ENCODE data around the gene RALGPS1. TPM values are rescaled to one million over a fixed set of nuclear protein-coding genes. Genes with fewer than 3 reads are reported as not detected.

RALGPS1 gene
- total RNA-seq, 2 experiments from 2014 or later, result 1.5 to 1.7 TPM

DNA sequence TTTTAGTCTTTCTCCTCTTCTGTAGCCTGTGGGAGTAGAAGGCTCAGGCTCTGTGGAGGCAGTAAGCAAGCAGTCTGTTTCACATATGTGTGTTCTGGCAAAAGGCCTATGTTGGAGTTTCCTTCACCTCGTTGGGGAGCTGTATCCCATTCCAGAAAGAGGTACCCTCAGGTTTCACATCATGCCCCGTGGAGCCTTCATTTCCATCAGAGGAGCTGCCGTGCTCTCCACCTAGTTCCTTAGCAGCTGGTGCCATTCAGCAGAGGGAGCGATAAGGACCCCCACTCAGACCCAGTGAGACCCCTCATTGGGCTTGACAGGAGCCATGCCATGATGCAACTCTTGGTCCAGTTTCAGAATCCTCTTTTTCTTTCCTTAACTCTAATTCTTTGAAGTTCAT lies 258.5 kb downstream of the RALGPS1 start:
- POLR2A ChIA-PET, result no interaction called here
- CTCF ChIA-PET, result no interaction called here

DNA sequence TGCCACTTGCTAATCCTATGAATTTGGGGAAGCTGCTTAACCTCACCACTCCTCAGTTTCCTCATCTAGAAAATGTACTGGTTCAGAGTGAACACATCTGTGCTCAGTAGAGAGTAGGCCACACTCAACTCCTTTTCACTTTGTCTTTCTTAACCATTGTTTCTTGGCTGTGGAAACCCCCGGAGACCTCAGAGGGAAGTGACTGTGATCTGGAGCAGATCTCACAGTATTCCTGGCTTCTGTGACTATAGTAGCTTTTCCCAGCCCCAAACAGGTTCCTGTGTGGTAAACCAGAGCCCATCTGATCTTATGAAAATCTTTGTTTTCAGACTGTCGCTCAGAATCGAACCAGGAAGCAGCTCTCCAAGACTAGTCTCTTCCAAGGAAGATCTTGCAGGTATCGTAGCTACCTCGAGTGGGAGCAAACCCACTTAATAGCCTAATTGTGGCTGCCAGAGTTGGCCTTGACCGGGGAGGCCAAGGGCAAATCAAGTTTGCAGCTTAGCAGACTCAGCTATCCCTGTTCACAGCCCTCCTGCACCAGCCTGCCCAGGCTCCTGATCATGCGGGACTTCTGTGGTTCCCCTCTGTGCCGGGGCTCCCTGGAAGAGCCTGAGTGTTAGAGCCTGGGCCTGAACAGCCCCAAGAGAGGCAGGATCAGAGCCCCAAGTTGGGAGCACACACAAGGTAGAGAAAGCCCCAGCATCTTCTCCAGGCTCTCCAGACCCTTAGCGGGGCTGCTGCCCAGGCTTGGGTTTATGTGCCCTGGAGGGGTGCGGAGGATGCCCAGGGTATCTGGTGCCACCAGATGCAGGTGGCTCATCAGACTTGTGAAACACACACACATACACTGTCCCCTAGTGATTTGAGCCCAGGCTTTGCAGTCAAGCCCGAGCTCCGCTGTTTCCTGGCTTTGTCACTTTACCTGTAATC lies 260.1 kb downstream of the RALGPS1 start:
- CTCF ChIA-PET, result interaction anchor here (1.0 kb wide), 1 partner anchor 234 kb away, joined by 3 read pairs; no protein-coding TSS in a partner anchor
- POLR2A ChIA-PET, result no interaction called here

DNA sequence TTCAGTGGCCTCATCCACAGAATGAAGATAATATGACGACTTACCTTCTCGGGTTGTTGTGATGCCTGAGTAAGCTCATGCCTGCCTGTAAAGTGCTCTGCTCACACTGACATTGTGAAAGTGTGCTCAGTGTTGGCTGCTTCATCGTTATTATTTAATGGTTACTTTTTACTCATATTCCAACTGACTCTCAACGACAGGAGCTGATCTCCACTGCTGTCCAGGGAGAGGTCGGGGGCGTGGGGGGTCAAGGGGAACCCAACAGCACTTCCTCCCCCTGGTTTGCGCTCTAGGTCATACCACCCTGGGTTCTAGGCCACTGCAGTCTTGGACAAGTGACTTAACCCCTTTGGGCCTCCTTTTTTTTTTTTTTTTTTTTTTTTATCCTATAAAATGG lies 260.7 kb downstream of the RALGPS1 start:
- POLR2A ChIA-PET, result no interaction called here

DNA sequence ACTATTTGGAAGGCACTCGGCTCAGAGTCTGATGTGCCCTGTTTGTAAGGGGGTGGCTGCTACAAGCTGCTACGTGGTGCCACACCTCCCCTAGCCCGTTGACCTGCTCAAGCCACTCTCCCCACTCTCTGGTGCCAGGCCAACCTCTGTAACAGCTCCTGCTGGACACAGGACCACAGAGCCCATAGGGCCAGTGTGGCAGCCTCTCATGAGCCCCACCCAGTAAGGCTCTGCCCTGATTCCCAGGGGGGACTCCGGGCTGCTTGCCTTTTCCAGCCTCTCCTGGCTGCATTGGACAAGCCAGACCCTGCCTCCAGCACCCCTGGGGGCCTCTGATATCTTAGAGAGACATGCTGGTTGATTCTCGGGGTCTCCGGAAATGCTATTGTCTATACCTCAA lies 261.2 kb downstream of the RALGPS1 start:
- ChIA-PET POLR2A (no interaction called here), CTCF (interaction anchor here (0.7 kb wide), 1 partner anchor 9 kb away, joined by 4 read pairs; no protein-coding TSS in a partner anchor)

More for the DNA sequence above, 260.7 kb downstream of the RALGPS1 start:
- CTCF ChIA-PET, result interaction anchor here (0.7 to 1.0 kb wide), 2 partner anchors 9 to 235 kb away, joined by 3 to 4 read pairs; no protein-coding TSS in a partner anchor

DNA sequence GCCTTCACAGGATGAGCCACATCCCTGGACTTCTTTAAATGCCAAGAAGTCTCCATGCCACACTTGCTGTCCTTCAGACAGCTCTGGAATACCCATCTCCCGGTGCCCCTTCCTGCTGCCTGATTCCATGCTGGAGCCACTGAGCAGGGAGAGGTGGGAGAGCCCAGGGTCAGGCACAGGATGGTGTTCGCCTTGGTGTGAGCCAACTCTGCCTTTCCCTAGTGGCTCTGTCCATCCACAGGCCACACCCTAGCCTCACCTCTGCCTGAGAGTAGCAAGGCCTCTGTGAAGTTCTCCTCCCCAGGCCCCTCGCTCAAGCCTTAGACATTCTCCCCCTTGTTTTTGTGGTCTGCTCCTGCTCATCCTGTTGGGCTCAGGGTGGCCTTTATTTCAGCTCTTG lies 262.0 kb downstream of the RALGPS1 start:
- ChIA-PET CTCF (no interaction called here), POLR2A (no interaction called here)

DNA sequence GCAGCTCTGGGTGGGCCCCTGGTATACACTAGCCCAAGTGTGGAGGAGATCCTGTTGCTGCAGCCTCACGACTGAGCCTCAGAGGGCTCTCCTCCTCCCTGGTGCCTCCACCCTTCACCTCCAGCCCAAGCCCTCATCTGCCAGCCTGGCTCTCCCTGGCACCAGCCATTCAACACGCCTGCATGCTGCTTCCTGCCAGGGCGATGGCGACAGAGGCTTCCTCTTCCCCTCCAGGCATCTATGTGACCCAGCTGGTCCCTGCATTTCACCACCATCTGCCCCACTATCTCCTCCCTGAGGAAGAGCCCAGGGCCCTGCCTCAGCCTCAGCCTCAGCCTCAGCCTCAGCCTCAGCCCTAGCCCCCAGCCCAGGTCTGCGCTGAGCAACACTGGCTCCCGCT lies 262.6 kb downstream of the RALGPS1 start:
- CTCF ChIA-PET, result no interaction called here
- POLR2A ChIA-PET, result no interaction called here

DNA sequence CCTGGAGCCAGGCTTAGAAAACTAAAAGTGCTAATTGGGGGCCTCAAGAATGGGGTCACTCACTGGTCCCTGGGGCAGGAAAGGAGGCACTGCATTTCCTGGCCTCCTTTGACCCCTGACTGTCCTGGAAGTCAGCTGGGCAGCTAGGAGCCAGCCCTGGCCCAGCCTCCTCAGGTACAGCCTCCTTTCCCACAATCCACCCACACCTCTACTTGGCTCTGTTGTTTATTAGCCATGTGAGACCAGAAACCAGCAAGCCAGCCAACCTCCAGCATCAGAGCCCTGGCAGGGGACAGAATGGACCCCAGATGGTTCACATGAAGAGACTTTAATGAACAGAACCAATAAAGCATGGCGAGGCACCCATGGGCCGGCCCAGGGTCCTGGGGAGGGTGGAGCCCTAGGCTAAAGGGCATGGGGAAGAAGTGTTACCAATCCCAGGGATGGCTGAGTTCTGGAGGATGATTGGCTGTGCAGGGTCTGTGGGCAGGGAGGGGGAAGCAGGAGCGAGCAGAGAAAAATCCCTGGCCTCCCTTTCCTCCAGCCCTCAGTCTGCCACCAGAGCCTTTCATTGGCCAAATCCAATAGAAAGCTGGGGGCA lies 263.2 kb downstream of the RALGPS1 start:
- ChIA-PET CTCF (no interaction called here), POLR2A (no interaction called here)

DNA sequence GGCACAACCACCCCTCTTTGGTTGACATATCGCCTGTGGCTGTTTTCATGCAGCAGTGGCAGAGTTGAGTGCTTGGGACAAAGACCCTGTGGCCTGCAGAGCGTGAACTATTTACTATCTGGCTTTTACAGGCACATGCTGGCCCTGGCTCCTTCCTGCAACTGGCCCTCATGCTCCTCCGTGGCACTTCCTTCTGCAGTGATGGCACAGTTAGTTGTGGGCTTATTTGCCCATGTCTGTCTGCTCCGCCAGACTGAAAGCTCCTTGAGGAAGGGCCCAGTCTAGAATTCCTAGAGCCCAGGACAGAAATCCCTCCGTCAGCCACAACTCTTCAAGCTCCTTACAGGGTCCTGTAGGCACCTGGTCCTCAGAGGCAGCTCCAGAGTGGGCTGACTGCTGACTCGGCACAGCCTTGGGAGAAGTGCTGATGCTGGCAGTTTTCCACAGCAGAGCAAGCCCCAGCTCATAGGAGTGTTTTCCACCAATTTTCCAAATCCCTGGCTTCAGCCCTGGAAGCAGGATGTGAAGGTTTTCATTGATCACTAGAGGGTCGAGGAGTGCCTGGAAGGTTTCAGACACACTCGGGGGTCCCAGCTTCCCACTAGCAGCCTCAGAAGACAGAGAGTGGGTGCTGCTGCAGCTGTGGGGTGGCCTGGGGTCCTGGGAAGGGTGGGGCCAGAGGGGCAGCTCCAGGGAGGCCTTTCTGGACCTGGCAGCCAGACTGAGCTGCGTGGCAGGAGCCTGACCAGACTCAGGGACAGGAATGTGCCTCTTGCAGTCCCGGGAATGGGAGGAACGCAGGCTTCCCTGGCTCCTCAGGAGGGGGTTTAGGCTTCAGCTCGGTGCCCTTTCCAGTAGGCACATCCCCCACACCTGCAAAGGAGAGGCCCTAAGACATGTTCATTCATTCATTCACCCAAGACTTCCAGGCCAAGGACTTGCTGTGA lies 264.4 kb downstream of the RALGPS1 start:
- ChIA-PET CTCF (no interaction called here), POLR2A (no interaction called here)

DNA sequence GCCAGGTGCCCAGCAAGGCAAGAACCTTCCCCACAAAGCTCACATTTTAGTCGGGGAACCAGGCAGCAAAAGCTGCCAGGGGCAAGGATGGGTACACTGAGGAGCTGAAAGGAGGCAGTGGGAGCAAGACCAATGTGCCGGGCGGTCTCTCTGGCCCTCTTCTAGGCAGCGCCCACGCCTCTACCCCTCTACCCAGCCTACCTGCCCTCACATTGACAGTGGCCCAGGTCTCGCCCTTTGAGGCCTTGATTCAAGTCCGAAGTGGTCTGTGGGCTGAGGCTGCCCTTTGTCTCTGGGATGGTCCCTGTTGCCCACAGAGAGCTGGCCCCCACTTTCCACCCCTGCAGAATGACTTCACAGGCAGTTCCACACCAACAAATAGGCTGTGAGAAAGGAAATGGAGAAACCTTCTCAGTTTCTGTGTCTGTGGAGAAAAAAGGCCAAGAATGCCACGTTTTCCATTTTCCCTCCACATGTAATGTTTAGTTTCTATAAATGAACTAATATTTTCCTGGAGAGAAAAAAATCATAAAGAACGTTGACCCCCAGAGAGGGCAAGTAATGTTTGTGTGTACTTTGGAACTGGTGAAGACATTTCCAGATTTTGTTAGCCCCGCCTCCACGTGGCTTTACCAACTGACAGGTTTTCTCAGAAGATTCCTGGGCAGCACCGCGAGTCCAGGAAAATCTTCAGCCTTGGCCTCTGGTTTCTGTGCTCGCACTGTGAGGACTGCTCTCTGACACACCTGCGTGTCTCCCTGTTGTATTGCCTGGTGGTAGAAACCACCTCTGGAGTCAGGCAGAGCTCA lies 265.3 kb downstream of the RALGPS1 start:
- ChIA-PET POLR2A (no interaction called here), CTCF (no interaction called here)

DNA sequence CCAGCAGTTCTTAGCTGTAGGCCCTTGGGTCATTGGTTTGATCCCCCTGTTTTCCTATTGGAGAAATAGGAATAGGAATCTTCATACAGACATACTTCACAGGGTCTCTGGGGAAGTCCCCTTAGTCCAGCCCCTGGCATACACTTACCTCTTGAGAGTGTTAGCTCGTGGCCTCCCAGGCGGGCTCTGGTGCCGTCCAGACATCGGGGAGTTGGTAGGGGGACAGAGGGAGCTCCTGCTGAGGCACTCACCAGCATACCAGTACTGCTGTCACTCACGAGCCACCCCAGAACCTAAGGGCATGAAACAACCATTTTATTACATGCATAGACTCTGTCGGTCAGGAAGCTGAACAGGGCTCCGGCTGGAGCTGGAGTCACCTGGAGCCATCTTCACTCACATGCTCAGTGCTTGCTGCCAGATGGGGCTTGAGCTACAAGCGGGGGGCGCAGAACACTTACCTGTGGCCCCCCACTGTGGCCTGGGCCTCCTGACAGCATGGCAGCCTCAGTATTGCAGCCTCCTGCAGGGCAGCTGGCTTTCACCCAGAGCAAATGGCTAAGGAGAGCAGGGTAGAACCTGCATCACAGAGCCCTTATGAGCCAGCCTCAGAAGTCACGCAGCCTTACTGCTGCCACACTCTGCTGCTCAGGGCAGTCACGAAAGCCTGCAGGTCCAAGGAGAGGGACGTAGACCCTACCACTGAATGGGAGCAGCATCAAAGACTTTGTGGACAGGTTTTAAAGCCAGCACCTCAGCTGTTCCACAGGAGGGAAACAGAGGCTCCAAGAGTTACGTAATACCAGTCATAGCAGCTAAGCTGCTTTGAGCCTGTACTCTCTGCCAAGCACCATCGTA lies 266.1 kb downstream of the RALGPS1 start:
- CTCF ChIA-PET, result no interaction called here
- POLR2A ChIA-PET, result no interaction called here

DNA sequence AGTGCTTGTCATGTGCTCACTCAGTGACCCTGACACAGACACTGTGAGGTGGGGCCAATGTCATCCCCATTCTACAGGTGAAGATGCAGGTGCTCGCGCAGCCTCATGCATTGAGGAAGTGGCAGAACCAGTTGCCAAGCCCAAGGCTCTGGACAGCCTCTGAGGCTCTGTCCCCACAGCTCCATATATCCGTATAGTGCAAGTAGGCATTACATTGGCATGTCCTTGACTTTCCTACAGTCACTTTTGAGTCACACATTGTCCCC lies 266.7 kb downstream of the RALGPS1 start:
- ChIA-PET POLR2A (no interaction called here), CTCF (no interaction called here)

DNA sequence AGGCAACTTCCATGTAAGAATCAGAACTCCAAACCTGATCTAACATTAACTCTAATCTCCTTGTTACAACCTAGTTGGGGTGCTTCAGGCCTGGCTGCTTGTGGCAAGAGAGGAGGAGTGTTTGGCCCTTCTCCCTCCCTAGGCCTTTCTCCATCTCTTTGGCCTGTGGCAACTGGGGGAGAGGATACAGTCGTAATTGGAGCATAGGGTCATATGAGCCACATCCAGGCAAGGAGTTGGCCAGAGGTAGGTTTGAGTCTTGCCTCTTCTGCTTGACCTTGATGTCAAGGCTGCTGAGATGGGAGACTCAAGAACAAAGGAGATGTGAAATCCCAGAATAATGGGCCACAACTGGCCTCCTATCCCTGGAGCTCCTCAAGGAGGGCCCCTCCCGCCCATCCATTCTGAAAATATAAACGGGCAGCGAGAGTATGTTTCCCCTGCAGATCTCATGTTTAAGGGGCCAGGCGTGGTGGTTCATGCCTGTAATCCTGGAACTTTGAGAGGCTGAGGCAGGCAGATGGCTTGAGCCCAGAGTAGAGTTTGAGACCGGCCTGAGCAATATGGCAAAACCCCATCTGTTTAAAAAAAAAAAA lies 267.1 kb downstream of the RALGPS1 start:
- CTCF ChIA-PET, result no interaction called here

DNA sequence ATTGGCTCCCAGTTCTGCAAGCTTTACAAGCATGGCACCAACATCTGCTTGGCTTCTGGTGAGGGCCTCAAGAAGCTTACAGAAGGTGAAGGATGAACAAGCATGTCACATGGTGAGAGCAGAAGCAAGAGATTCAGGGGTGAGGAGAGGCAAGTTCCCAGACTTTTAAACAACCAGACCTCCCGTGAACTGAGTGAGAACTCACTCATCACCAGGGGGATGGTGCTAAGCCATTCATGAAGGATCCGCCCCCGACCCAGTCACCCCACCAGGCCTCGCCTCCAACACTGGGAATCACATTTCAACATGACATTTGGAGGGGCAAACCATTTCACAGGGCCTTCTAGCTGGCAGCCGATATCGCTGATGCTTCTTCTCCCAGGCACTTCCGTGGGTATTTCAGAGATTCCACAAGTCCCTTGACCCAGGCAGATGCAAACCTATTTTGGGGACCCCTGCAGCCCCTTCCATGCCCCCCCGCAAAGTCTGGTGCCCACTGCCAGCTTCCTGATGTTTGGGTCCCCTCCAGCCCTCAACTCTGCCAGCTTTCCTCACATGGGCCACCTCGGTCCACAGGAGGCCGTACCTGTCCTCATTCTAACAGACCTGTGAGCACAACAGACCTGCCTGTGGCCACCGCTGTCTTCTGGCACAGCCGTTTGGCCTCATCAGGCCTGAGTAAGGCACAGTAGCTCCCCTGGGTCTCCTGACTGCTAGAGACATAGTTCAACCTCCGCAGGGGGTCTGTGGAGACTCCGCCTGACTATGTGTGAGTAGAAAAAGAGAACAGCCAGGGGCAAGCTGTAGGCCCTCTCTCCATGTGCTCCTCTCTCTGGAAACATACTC lies 268.5 kb downstream of the RALGPS1 start:
- ChIA-PET POLR2A (no interaction called here), CTCF (no interaction called here)

More for the DNA sequence above, 267.1 kb downstream of the RALGPS1 start:
- POLR2A ChIA-PET, result no interaction called here

DNA sequence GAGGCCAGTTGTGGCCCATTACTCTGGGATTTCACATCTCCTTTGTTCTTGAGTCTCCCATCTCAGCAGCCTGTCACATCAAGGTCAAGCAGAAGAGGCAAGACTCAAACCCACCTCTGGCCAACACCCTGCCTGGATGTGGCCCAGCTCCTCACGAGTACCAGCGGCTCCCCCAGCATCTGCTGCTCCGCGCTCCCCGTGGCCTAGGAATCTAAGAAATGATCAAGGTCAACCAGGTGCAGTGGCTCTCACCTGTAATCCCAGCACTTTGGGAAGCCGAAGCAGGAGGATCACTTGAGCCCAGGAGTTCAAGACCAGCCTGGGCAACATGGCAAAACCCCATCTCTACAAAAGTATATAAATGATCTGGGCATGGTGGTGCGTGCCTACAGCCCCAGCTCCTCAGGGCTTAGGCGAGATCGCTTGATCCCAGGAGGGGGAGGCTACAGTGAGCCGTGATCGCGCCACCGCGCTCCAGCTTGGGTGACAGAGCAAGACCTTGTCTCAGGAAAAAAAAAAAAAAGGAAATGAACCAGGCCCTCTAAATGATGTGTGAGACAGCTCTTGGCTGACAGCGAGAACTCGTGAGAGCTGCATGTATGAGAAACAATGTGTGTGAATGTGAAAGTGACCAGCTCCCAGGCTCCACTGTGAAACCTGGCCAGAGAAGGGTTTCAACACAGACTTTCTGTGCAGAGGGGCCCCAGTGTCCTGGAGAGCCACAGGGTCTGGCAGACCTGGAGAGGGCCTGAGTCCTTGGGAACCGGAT lies 269.4 kb downstream of the RALGPS1 start:
- POLR2A ChIA-PET, result no interaction called here
- CTCF ChIA-PET, result no interaction called here

DNA sequence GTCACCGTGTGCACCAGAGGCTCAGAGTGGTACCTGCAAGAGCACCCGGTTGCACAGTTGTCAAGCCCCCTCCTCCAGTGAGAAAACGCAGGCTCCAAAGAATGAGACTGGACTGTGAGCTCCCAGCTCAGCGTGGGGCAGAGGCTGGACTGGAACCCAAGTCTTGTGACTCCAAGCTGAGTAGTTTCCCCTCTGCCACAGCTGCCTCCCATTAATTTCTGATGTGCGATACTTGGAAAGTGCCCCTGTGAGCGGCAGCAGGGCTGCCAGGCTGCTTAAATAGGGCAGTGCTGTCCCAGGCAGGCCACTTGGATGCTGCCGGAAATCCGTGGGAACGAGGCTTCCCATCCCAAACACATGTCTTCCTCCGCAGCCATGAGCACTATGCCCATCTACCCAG lies 270.1 kb downstream of the RALGPS1 start:
- ChIA-PET CTCF (interaction anchor here (0.6 kb wide), 1 partner anchor 9 kb away, joined by 4 read pairs; no protein-coding TSS in a partner anchor), POLR2A (no interaction called here)

DNA sequence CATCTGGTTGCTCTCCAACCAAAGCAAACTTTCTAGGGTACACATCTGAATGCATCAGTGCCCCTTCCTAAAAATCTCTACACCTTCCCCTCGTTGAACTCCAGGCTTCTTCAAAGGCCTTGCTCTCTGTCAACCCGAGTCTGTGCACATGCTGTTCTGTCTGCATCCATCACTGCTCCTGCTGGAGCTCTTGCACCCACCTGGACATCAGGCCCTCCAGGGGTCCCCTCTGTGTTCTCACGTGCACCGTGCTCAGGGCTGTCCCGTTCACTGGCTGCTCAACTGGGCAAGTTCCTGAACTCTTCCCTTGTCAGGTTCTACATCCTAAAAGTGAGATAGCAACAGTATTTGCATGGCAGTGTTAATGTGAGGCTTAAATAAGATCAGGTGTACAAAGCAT lies 270.6 kb downstream of the RALGPS1 start:
- POLR2A ChIA-PET, result no interaction called here
- CTCF ChIA-PET, result interaction anchor here (0.6 kb wide), 1 partner anchor 9 kb away, joined by 4 read pairs; no protein-coding TSS in a partner anchor
